T-helper 2 cell (primary cell): ENCODE data around the gene HIC2.
"Not testable (repeated sequence)": the region's sequence is repeated elsewhere in the genome, so short reads cannot be mapped to it uniquely, and the experiment has no call there.

Experiments
- DNase-seq, 5 experiments: peaks; one replicate each; pipeline versions ENCODE4 v3.0.0 to v3.0.0-alpha.2; 2012 to 2022

Gene HIC2

GRCh38 chr22:21434378-21435233 is 17.4 kb downstream of the HIC2 start:
- DNase-seq = not testable (repeated sequence)

- not testable (repeated sequence) for DNase-seq
Observed at GRCh38 chr22:21435998-21436810, 19.0 kb downstream of the HIC2 start.

DNA sequence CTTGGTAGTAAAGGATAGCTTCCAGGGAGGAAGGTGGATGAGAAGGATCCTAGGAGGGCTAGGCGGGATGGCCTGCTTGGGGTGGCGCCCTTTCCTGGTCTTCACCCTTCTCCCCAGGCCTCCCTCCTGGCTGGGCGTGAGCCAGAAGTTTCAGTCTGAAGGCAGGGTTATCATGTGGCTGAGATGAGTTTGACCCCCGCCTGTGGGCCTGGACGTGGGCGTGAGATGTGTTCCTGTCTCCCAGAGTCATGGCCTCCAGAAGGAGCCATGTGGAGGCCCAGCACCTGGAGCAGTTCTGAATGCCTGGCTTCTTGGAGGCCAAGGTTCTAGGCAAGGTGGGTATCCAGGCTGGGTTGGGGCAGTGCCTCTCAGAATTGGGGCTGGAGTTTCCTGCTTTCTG is 20.8 kb downstream of the HIC2 start:
- DNase-seq = not testable (repeated sequence)

DNA sequence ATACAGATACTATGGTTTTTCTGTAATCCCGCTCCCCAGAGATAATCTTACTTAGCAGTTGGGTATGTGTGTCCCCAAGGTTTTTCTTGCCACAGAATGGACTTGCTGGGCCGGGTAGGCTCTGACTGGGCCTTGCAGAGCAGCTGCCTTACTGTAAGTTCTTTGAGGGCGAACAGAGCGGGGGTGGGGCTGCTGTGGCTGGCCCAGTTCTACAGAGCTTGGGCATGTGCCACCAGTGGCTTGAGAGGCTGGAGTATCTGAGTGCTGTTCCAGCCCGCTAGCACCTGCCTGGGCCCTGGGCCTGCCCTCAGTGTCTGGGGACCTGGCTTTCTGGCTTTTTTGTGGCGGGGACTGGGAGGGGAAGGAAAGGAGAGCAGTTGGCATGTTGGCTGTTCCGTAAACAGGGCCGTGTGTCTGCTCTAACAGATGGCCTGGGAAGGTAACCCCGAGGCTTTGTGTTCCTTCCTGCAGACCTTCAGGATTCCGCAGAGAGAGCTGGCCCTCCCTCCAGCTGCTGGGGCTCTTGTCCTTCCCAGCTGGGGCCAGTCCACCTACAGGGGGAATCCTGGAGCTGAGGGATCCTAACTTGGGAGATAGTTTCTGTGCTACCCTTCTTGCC is 23.0 kb downstream of the HIC2 start:
- DNase-seq = not testable (repeated sequence)

DNA sequence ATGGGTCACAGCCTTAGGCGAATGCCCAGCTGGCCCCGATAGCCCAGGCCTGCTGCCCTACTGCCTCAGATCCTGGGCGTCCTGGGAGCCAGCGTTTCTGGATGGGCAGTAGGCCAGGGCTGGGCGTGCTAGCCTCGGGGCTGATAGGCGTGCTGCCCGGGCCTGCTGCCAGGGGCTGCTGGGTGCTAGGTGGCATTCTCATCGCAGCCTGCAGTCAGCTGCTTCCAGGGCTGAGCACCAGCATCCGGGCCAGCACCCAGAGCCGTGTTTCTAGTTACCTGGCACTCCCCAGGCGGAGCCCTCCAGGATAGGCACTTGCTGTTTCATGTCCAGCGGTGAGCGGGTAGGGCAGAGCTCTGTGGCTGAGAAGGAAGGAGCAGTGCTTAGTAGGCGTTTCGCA is 23.5 kb downstream of the HIC2 start:
- DNase-seq = not testable (repeated sequence)

DNA sequence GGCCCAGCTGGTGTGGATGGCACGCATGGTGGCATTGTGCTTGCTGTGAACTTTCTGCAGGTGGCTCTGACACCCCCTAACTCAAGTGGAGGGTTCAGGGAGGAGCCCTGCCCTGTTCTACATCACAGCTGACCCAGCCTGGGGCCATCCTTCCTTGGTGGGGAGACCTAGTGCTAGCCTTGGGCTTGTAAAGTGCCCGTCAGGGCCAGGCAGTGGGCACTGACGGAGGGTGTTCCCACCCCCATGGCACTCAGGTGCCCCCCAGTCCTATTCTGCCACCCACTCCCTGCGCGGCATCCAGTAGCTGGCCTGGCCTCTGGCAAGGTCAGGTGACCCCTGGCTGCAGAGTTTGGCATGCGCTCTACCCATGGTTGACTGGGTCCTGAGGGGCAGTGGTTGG is 24.0 kb downstream of the HIC2 start:
- not testable (repeated sequence) for DNase-seq

GRCh38 chr22:21442123-21442522 is 25.0 kb downstream of the HIC2 start:
- not testable (repeated sequence) for DNase-seq

GRCh38 chr22:21442646-21443045 is 25.5 kb downstream of the HIC2 start:
- not testable (repeated sequence) for DNase-seq

DNA sequence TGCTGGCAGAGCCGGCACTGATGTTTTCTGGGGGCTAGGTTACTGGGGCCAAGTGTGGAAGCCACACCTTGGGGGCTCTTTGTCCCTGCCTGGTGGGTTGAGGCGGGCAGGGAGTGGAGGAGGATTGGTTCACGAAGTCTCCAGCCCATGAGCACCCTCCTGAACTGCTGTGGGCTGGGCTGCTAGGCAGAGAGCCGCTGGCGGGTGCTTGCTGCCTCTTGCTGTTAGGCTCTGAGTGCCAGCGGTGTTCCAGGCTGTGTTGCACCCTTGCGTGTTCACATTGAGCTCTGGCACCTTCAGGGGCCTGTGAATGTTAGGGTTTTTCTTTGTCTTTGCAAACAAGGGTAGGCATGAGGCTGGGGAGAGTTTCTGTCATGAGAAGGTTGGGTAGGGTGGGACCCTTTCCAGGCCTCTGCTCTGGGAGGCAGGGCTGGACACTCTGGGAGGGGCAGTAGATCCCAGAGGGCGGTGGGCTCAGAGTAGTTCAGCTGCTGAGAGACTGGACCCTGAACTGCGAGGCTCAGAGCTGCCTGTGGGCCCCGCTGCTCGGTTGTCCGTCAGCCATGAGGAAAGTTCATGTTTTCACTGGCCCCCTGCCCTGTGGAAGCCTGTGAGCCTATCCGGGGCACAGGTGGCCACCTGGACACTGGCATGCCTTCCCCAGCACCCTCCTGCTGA is 26.0 kb downstream of the HIC2 start:
- no peak for DNase-seq

DNA sequence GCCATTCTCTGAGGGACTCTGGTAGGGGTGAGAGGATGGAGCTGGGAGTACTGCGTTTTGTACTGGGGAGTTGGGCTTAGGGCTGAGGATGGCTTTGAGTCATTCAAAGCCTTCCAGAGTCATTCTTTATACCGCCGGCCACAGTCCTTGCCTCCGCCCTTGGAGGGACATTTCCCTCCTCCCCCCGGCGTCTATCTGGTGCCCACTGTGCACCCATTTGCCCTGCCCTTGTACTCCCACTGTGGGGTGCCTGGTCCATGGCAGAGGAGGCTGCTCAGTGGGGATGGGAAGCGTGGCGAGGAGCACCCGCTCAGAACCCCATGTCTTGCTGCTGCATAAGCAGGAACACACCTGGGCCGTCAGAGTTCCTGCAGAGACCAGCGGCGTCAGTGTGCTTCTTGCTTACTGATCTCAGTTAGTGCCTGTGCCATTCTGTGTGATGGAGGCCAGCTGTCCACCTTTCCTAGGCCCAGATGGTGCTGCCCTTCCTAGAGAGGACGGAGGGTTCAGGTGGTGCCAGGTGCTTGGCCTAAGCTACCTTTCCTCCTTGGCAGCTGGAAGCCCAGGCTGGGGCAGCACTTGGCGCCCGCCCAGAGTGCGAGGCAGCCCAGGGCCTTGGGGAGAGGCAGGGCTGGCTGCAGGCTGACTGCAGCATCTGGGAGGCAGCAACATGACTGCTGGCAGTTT is 26.7 kb downstream of the HIC2 start:
- no peak for DNase-seq

GRCh38 chr22:21444701-21445436 is 27.7 kb downstream of the HIC2 start:
- no peak for DNase-seq

DNA sequence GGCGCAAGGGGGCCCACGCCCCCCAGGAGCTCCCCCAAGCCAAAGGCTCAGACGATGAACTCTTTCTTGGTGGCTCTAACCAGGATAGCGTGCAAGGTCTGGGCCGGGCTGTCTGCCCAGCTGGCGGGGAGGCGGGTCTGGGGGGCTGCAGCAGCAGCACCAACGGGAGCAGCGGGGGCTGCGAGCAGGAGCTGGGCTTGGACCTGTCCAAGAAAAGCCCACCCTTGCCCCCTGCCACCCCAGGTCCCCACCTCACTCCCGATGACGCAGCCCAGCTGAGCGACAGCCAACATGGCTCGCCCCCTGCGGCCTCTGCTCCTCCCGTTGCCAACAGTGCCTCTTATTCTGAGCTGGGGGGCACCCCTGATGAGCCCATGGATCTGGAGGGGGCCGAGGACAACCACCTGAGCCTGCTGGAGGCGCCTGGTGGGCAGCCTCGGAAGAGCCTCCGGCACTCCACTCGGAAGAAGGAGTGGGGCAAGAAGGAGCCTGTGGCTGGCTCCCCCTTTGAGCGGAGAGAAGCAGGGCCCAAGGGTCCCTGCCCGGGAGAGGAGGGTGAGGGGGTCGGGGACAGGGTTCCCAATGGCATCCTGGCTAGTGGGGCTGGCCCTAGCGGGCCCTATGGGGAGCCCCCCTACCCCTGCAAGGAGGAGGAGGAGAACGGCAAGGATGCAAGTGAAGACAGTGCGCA is 28.4 kb downstream of the HIC2 start:
- no peak for DNase-seq

DNA sequence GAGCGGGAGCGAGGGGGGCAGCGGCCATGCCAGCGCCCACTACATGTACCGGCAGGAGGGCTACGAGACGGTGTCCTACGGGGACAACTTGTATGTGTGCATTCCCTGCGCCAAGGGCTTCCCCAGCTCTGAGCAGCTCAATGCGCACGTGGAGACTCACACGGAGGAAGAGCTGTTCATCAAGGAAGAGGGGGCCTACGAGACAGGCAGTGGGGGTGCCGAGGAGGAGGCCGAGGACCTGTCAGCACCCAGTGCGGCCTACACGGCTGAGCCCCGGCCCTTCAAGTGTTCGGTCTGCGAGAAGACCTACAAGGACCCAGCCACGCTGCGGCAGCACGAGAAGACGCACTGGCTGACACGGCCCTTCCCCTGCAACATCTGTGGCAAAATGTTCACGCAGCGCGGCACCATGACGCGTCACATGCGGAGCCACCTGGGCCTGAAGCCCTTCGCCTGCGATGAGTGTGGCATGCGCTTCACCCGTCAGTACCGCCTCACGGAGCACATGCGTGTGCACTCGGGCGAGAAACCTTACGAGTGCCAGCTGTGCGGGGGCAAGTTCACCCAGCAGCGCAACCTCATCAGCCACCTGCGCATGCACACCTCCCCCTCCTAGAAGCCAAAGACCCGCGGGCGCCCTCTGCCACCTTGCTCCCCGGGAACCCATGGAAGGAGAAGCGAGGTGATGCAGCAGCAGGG is 29.1 kb downstream of the HIC2 start:
- DNase-seq = no peak

- DNase-seq = no peak
Observed at GRCh38 chr22:21446827-21447690, 29.9 kb downstream of the HIC2 start.

DNA sequence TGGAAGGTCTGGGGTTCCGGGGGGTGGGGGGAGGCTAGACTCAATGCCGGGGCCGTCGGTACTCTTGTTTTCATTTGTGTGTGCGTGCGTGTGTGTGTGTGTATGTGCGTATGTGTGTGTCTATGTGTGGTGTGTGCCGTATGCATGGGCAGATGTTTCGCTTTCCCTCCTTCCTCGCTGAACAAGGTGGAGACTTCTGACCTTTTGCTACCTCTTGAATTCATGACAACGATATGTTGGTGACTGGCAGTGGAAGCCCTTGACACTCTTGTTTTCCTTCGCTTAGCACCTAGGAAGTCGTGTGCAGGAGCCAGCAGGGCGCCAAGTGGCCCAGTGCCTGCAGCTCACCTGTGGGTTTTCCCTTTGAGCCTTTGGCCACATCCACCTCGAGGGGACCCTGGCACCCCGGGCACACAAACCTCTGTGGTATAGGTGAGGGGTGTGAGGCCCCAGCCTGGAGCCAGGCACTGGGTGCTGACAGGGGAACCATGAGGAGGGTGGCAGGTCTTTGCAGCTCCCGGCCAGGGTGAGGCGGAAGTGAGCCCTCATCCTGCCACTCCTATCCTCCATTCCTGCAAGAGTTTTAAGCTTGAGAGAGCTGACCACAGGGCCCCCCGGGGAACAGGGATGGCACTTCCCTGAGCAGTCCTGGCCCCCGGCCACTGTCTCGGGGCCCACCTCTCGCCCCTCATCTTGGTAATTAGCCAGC is 30.7 kb downstream of the HIC2 start:
- DNase-seq = no peak

GRCh38 chr22:21448627-21449416 is 31.7 kb downstream of the HIC2 start:
- no peak for DNase-seq

DNA sequence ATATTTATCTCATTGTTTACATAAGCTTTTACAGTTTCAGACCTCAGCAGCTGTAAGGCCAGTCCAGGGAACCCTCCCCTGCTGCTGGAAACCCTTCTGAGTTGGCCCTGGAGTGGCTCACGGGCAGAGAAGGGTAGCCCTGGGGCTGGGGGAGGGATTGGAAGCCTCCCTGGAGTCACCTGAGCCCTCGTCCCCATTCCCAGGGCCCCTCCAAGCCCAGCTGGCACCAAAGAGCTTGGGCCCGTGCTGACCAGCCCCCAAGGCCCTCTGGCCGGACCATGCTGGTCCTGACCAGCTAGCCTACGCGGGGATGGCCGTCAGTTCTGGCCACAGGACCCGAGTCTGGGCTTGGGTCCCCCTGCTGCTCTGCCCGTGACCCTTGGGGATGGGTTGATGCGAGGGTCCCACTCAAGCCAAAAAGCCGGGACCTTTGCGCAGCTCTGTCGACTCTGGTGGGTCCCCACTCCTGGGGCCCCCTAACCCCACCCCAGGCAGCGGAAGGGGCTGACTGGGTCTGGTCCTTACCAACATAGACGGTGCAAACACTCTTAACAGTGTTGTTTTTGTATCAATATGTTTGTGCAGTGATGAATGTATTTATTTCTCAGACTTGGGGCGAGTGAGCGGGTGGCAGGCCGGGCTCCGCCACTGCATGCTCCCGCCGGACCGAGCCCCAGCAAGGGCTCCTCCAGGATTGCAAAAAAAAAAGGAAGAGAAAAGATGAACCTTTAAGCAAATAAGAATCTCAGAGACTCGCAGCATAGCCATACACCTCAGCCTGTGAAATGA is 32.6 kb downstream of the HIC2 start:
- no peak for DNase-seq
